ENCODE data around the gene TSLP.
A peak's percentile ranks its signal among the peaks of the same experiment; 100 is the strongest.

Gene TSLP

DNA sequence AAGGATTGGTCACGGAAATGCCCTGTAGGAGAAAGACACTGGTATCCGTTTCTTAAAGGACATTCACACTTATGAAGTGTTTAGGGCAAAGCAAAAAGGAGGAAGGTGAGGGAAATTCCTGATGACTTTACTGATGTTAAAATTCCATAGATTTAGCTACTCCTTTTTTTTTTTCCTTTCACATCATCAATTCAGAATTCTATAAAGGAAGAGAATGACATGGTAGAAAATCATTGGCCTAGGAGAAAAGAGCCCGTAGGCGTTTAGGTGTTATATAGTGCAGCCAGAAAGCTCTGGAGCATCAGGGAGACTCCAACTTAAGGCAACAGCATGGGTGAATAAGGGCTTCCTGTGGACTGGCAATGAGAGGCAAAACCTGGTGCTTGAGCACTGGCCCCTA lies at the start of gene TSLP:
TSS of gene TSLP (plus strand) at position 301 of the 400 bp plus-strand sequence. CDS start 178 bp downstream, outside the sequence.
- no peak for DNase-seq (ENCODE audit: low spot score)

DNA sequence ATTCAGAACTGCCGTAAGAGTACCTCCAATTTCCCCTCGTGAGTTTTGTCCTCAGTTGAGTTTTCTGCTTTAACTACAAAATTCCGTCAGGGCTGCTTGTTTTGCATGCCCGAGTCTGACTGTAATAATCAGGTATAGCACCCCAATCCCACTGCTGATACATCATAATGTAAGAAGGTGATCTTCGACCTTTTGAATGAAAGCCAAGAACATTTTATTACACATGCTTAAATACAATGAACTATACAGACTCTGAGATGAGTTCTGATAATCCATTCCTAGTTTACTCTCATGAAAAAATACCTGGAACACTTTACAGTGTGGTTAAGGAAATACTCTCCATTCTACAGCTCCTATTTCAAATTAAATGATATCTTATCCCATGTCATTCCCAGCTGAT lies 49.2 kb upstream of the TSLP start:
- DNase-seq (ENCODE audit: low spot score), result no peak

GRCh38 chr5:111028865-111029264 lies 42.6 kb upstream of the TSLP start:
- no peak for DNase-seq (ENCODE audit: low spot score)

- no peak for DNase-seq (ENCODE audit: low spot score)
Measured at GRCh38 chr5:111043712-111044506, 27.6 kb upstream of the TSLP start.

DNA sequence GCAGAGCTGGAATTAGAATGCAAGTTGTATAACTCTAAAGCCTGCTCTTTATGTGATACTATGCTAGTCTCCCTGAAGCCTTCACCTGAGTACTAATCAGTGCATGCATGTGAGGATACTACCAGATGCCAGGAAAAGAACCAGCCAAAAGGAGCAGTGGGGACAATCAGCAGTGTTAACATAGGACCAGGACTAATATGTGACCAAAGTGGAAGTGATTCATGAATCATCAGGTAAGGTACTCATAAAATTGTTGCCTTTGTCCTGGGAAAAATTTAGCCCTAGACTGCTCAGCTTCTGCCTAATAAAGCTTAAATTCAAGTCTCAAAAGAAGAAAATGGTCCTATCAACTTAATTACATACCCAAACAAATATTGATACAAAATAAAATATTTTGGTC lies 13.4 kb upstream of the TSLP start:
- DNase-seq (ENCODE audit: low spot score), result peak; percentile 12

DNA sequence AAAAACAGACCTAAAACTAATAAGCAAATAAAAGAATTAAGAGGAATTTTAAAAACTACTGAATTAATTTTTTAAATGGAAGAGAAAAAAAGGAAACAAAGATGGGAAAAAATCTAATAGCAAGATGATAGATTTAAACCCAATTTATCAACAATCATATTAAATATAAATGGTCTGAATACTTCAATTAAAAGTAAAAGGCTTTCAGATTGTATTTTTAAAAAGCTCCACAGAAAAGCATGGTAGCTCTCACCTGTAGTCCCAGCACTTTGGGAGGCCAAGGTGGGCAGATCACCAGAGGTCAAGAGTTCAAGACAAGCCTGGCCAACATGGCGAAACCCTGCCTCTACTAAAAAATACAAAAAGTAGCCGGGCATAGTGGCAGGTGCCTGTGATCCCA lies 11.3 kb upstream of the TSLP start:
- DNase-seq (ENCODE audit: low spot score), result no peak

DNA sequence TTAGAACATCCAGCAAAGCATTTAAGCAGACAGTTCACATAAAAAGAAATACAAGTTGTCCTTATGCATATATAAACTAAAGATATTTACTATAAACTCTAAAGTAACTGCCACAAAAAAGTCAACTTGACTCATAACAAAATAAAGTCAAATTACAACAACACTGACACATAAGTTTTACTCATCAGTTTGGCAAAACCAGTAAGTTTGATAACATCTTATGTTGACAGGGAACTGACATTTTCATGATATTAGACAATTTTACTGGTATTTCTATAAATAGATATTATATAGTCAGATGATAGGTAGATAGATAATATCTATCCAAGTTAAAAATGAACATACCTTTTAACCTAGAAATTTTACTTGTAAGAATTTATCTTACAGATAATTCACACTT lies 9.9 kb upstream of the TSLP start:
- DNase-seq (ENCODE audit: low spot score), result no peak

DNA sequence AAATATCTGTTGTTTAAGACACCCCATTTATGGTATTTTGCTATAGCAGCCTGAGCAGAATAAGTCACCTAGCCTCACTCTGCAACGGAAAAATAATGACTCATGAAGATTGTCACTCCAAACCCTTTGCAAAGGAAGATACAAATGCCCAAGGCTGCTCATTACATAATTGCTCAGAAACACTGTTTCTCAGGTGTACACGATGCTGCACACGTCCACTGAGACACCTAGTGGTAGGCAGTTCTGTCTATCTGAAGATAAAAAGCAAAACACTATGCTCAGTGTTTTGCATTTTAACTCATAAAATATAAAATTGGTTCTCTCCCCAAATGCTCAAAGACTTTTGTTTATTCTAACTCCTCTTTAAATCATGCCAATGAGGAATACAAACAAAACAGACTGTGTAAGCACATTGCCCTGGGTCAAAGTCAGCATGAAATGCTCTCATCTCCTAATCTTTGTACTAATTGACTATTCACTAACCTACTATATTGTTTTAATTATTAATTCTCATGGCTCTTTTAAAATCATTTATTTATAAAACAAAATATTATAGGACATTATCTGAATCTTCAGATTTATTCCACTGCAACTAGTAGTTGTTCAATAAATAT lies 7.7 kb upstream of the TSLP start:
- peak; percentile 59 for DNase-seq (ENCODE audit: low spot score)

DNA sequence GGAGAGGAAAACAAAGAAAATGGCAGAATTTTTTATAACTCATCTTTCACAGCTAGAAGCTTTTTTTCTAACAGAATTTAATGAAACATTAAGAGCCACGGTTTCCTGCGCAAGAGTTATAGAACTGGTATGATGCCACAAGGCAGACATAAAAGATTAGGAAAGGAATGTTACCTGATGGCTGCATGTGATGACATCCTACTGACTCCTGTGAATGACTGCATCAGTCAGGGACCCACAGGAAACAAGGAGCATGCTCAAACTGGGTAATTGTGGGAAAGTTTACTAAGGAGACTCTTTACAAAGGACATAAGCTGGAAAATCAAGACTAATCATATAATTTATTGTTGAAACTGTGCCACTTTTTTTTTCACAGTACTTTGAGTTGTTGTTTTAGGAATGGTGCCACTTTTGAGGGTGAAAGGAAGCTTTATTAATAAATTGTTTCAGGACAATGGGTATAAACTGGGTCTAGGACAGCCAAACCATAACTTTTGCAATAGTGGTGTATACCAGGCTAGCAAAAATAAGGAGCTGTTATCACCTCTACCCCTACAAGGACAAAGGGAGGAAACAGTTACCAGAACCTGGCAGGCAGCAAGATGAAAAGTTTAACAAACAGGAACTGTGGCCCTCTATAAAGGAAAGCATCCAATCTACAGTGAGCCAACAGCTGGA lies 5.1 kb upstream of the TSLP start:
- DNase-seq (ENCODE audit: low spot score), result no peak

- no peak for DNase-seq (ENCODE audit: low spot score)
Measured at GRCh38 chr5:111068213-111068612, 3.3 kb upstream of the TSLP start.

- peak; percentile 22 for DNase-seq (ENCODE audit: low spot score)
Measured at GRCh38 chr5:111069839-111070238, 1.7 kb upstream of the TSLP start.

GRCh38 chr5:111070272-111071134 lies 1.0 kb upstream of the TSLP start:
- peak; percentile 35 for DNase-seq (ENCODE audit: low spot score)

- peak; percentile 53 for DNase-seq (ENCODE audit: low spot score)
Measured at GRCh38 chr5:111072949-111073682, 1.6 kb downstream of the TSLP start.

DNA sequence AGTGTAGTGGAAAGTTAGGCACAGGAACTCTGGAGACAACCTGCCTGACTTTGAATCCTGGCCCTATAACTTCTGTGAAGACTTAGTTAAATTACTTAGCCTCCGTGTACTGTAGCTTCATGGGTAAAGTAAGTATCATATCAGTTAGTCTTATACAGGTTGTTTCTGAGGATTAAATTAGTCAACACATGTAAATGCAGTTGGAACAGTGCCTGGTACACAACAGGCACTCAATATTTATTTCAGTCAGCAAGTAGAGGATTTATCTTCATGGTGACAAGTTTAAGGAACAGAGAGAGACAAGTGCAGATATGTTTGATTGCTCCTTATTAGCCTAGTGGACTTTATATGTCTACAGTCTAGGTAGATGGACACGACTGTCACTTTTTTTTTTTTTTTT lies 2.7 kb downstream of the TSLP start:
- DNase-seq (ENCODE audit: low spot score), result no peak

GRCh38 chr5:111075520-111075919 lies 4.0 kb downstream of the TSLP start:
- DNase-seq (ENCODE audit: low spot score), result peak; percentile 86

DNA sequence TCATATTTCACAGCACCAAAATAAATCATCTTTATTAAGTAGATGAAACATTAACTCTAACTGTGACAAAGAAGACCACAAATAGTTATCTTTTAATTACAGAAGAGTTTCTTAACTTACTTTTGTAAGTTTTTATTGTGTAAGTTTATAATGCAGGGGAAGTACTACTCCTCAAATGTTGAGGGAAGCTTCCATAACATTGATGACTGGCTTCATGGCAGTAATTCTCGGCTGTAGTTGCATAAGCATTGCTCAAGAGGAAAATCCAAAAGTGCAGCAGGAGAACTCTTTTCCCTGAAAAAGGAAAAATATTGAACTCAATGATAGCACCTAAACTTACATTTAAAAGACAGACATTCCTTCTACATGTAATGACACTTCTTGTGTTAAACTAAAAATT lies 4.6 kb downstream of the TSLP start:
- no peak for DNase-seq (ENCODE audit: low spot score)

GRCh38 chr5:111077678-111078077 lies 6.2 kb downstream of the TSLP start:
- DNase-seq (ENCODE audit: low spot score), result no peak

DNA sequence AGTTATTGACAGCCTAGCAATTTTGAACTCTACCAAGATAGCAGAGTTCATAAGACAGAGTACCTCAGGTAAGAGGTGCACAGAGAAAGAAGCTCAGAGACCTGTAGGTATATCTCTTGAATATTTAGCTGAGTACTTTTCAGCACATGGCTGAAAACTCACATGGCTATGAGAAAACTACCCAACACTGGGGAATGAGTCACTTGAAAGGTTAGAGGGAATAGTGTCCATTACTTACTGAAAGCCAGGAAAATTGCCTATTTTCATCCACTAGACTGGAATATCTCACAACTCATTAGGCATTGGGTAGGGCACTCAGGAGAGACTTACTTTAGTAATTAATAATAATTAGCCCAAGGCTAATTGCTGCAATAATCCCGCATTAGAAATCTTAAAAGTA lies 8.3 kb downstream of the TSLP start:
- no peak for DNase-seq (ENCODE audit: low spot score)

GRCh38 chr5:111083323-111083722 lies 11.8 kb downstream of the TSLP start:
- no peak for DNase-seq (ENCODE audit: low spot score)

DNA sequence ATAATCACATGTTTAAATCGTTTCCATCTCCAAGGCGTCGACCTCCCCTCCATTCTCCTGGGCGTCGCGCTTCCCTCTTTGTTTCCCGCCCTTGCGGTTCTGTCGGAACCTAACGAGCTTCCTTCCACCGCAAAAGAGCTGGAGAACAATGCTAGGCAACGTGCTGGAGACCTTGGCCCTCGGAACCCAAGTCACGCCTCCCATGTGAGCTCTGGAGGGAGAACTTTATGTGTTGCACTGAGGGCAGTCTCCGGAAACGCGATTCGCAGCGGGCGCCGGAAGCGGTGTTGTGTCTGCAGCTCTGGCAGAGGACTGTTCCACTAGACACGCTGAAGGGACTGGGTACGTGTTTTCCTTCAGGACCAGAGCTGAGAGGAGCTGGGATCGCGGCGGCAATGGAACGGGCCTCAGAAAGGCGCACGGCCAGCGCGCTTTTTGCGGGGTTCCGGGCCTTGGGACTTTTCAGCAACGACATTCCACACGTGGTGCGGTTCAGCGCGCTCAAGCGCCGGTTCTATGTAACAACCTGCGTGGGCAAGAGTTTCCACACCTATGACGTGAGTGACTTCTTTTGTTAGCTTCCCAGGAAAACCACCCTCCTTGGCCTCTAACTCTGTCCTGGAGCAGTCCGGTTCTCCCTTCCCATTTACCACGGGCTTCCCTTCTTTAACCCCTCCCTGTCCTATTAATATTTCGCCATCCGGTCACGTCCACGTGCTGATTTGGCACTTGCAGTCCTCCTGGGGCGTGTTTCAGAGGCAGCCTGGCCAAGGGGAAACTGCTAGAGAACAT lies 20.7 kb downstream of the TSLP start, which contains the start of gene WDR36:
TSS of gene WDR36 (plus strand) at position 287 of the 792 bp plus-strand sequence. CDS start at position 396, 109 bp downstream.
- DNase-seq (ENCODE audit: low spot score), result peak; percentile 92

- DNase-seq (ENCODE audit: low spot score), result no peak
Measured at GRCh38 chr5:111095982-111096381, 24.5 kb downstream of the TSLP start.
